Measurements from ENCODE around the gene SURF1. TPM values are rescaled to one million over a fixed set of nuclear protein-coding genes. Genes with fewer than 3 reads are reported as not detected.

The SURF1 gene
- total and polyA plus RNA-seq, 12 donors = 50.9 to 111 (median 72.8) TPM

GRCh38 chr9:133368249-133368881 lies 12.1 kb upstream of the SURF1 start:
- H3K4me3 ChIP-seq = no peak overlapping the region
- DNase-seq = peak in 2 of 7 donors; percentile 35 to 86
- H3K36me3 ChIP-seq (replicated peaks in 1 of 2) = peaks cover 0 to 57% of the 10 kb centered on the region in 2 donors
- intact Hi-C loops (cut with DNase I) = no loop called here
- 52 to 59% (median 55%) methylated on average over 16 to 18 of the region's 18 CpGs for WGBS, 4 donors
- H3K27ac ChIP-seq = peak overlapping the region in 2 of 5 donors; percentile 63 to 69
- TF ChIP-seq POLR2A (IDR thresholded peaks at IDR 0.05) = no peak
- TF ChIP-seq CTCF (IDR thresholded peaks at IDR 0.05) = no peak
- H3K4me1 ChIP-seq (replicated peaks in 1 of 2) = peaks cover 15 to 71% of the 10 kb centered on the region in 2 donors
- no peaks in the 10 kb centered on the region for H3K9me3 ChIP-seq (replicated peaks in 1 of 3)
- H3K27me3 ChIP-seq = no peaks in the 10 kb centered on the region

DNA sequence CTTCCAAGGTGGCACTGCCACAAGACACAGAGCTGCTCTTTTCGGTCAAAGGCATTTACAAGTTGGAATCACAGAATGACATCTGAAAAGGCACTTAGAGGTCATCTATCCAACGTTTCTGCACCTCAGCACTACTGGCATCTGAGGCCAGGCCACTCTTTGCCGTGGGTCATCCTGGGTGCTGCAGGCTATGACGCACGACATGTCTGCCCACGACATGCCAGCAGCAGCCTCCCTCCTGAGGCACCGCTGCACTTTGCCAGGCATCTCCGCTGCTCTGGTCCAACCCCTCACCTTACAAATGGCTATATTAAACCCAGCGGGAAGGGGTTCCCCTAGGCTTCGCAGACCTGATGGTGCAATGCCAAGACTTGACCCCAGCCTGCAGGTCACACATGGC lies 11.5 kb upstream of the SURF1 start:
- TF ChIP-seq CTCF (IDR thresholded peaks at IDR 0.05) (no peak), POLR2A (IDR thresholded peaks at IDR 0.05) (no peak)
- H3K36me3 ChIP-seq (replicated peaks in 1 of 2) = peaks cover 0 to 57% of the 10 kb centered on the region in 2 donors
- no peaks in the 10 kb centered on the region for H3K9me3 ChIP-seq (replicated peaks in 1 of 3)
- H3K4me3 ChIP-seq = no peak overlapping the region
- intact Hi-C loops (cut with DNase I) = no loop called here
- 53 to 72% (median 67%) methylated on average over 9 to 10 of the region's 10 CpGs for WGBS, 4 donors
- DNase-seq = peak in 2 of 7 donors; percentile 19 to 79
- H3K27ac ChIP-seq = peak overlapping the region in 2 of 5 donors; percentile 63 to 69
- H3K4me1 ChIP-seq (replicated peaks in 1 of 2) = peaks cover 15 to 68% of the 10 kb centered on the region in 2 donors
- H3K27me3 ChIP-seq = no peaks in the 10 kb centered on the region

- Histone ChIP-seq H3K36me3 (replicated peaks in 1 of 2) (peaks cover 0 to 58% of the 10 kb centered on the region in 2 donors), H3K4me1 (replicated peaks in 1 of 2) (peaks cover 15 to 62% of the 10 kb centered on the region in 2 donors), H3K9me3 (replicated peaks in 1 of 3) (no peaks in the 10 kb centered on the region), H3K4me3 (no peak overlapping the region), H3K27ac (peak overlapping the region in 1 of 5 donors; percentile 63), H3K27me3 (no peaks in the 10 kb centered on the region)
- whole genome bisulfite sequencing, 4 donors = 76 to 91% (median 81%) methylated on average over 4 to 22 of the region's 22 CpGs
- intact Hi-C loops (cut with DNase I) = no loop called here
- DNase-seq = peak in 2 of 7 donors; percentile 18 to 23
- TF ChIP-seq CTCF (IDR thresholded peaks at IDR 0.05) = no peak
- TF ChIP-seq POLR2A (IDR thresholded peaks at IDR 0.05) = no peak
These were observed 10.9 kb upstream of the SURF1 start for GRCh38 chr9:133367221-133367620.

GRCh38 chr9:133366435-133366834 lies 10.1 kb upstream of the SURF1 start:
- DNase-seq = peak in 1 of 7 donors; percentile 21
- Histone ChIP-seq H3K4me1 (replicated peaks in 1 of 2) (peaks cover 8 to 54% of the 10 kb centered on the region in 2 donors), H3K9me3 (replicated peaks in 1 of 3) (no peaks in the 10 kb centered on the region), H3K27me3 (no peaks in the 10 kb centered on the region), H3K36me3 (replicated peaks in 1 of 2) (peaks cover 0 to 66% of the 10 kb centered on the region in 2 donors), H3K4me3 (no peak overlapping the region), H3K27ac (no peak overlapping the region)
- intact Hi-C loops (cut with DNase I) = no loop called here
- TF ChIP-seq POLR2A (IDR thresholded peaks at IDR 0.05) (no peak), CTCF (IDR thresholded peaks at IDR 0.05) (no peak)
- 90 to 93% (median 91%) methylated on average over 11 of the region's 11 CpGs for WGBS, 4 donors
